WTC11 (cell line): ENCODE results near the gene SLC38A10. TPM values are rescaled to one million over a fixed set of nuclear protein-coding genes. Genes with fewer than 3 reads are reported as not detected.

Experiments used
- ATAC-seq: fragments of 200-7000 bp; cut with Tn5 transposase; 2 replicates; pipeline ENCODE4 v1.10.0; 2021; ENCODE audit warnings: mild to moderate bottlenecking, moderate library complexity
- CTCF ChIA-PET: fragments of 300-600 bp; sonication (Branson Sonifier 250); formaldehyde crosslinking; loops from one replicate; lab custom pipeline; 2021; ENCODE audit warnings: antibody characterized with exemption; lab: Charles Lee
- POLR2A ChIA-PET: fragments of 350-600 bp; sonication (Branson Sonifier 250); formaldehyde crosslinking; loops from one replicate; lab custom pipeline; 2021; ENCODE audit warnings: antibody characterized with exemption; lab: Charles Lee
- DNase-seq: peaks from one replicate; pipeline ENCODE4 v3.0.0; 2021; ENCODE audit warnings: low spot score
- H3K27ac Mint-ChIP-seq: 2 replicates; pipeline ENCODE4 v1.8.0; 2021; ENCODE audit warnings: mixed read lengths
- H3K27me3 Mint-ChIP-seq: 2 replicates; pipeline ENCODE4 v1.8.0; 2021; ENCODE audit warnings: low read depth, mild to moderate bottlenecking, moderate library complexity, mixed read lengths
- H3K36me3 Mint-ChIP-seq: 2 replicates; pipeline ENCODE4 v1.8.0; 2021; ENCODE audit warnings: mixed read lengths
- H3K4me1 Mint-ChIP-seq: 2 replicates; pipeline ENCODE4 v1.8.0; 2022; ENCODE audit warnings: mixed read lengths
- H3K4me3 Mint-ChIP-seq: 2 replicates; pipeline ENCODE4 v1.8.0; 2021; ENCODE audit warnings: mild to moderate bottlenecking, moderate library complexity, mixed read lengths
- H3K9me3 Mint-ChIP-seq: 2 replicates; pipeline ENCODE4 v1.8.0; 2021; ENCODE audit warnings: mixed read lengths
- GRHL2 ChIP-seq: fragments of 250-450 bp; sonication (Bioruptor Pico); IDR thresholded peaks from 2 replicates; pipeline ENCODE4 v1.8.0; 2022; ENCODE audit warnings: mild to moderate bottlenecking, moderate library complexity; ENCODE audit not compliant: insufficient replicate concordance, severe bottlenecking
- GTF2I ChIP-seq: fragments of 250-450 bp; sonication (Bioruptor Pico); conservative IDR thresholded peaks from 2 replicates; pipeline ENCODE4 v1.4.0; 2021; ENCODE audit warnings: mild to moderate bottlenecking
- IRF2 ChIP-seq: sonication (generic); formaldehyde crosslinking; IDR thresholded peaks from 2 replicates; pipeline ENCODE4 v1.8.0; 2022; ENCODE audit warnings: low read depth, missing genetic modification reagents, borderline replicate concordance
- JAZF1 ChIP-seq: fragments of 250-450 bp; sonication (Bioruptor Pico); IDR thresholded peaks from 2 replicates; pipeline ENCODE4 v1.9.0; 2021; ENCODE audit warnings: moderate library complexity, mild to moderate bottlenecking, inconsistent platforms
- JUN ChIP-seq: sonication (generic); formaldehyde crosslinking; IDR thresholded peaks from 2 replicates; pipeline ENCODE4 v1.8.0; 2023; ENCODE audit warnings: mild to moderate bottlenecking, missing genetic modification reagents
- OVOL2 ChIP-seq: fragments of 250-450 bp; sonication (Bioruptor Pico); IDR thresholded peaks from 2 replicates; pipeline ENCODE4 v1.9.0; 2021; ENCODE audit warnings: mild to moderate bottlenecking, borderline replicate concordance
- ZNF219 ChIP-seq: sonication (generic); formaldehyde crosslinking; IDR thresholded peaks from 2 replicates; pipeline ENCODE4 v1.8.0; 2023; ENCODE audit warnings: missing genetic modification reagents, mild to moderate bottlenecking, borderline replicate concordance
- ZNF317 ChIP-seq: sonication (generic); formaldehyde crosslinking; IDR thresholded peaks from 2 replicates; pipeline ENCODE4 v1.8.1; 2023; ENCODE audit warnings: low read depth, mild to moderate bottlenecking, moderate library complexity, missing genetic modification reagents, borderline replicate concordance
- ZNF423 ChIP-seq: fragments of 250-450 bp; sonication (Bioruptor Pico); IDR thresholded peaks from 2 replicates; pipeline ENCODE4 v2.1.2; 2022; ENCODE audit warnings: mild to moderate bottlenecking, moderate library complexity
- total RNA-seq: library from RNA; stranded (reverse); gene quantifications from 3 replicates; pipeline ENCODE4 v1.2.3, GENCODE V29; 2021
- TF ChIP-seq, protein P1 (sequence below): fragments of 250-450 bp; sonication (Bioruptor Pico); IDR thresholded peaks from 2 replicates; pipeline ENCODE4 v1.9.0; 2021; ENCODE audit warnings: mild to moderate bottlenecking
- TF ChIP-seq, protein P2 (sequence below): sonication (generic); formaldehyde crosslinking; IDR thresholded peaks from 2 replicates; pipeline ENCODE4 v1.8.1; 2022; ENCODE audit warnings: missing genetic modification reagents, borderline replicate concordance
- TF ChIP-seq, protein P3 (sequence below): fragments of 250-450 bp; sonication (Bioruptor Pico); conservative IDR thresholded peaks from 2 replicates; pipeline ENCODE4 v1.9.0; 2021; ENCODE audit warnings: mild to moderate bottlenecking
- TF ChIP-seq, protein P4 (sequence below): sonication (generic); formaldehyde crosslinking; conservative IDR thresholded peaks from 2 replicates; pipeline ENCODE4 v1.8.1; 2022; ENCODE audit warnings: mild to moderate bottlenecking, missing genetic modification reagents
- TF ChIP-seq, protein P5 (sequence below): sonication (generic); formaldehyde crosslinking; IDR thresholded peaks from 2 replicates; pipeline ENCODE4 v1.8.0; 2023; ENCODE audit warnings: mild to moderate bottlenecking, missing genetic modification reagents
- TF ChIP-seq, protein P6 (sequence below): fragments of 250-450 bp; sonication (Bioruptor Pico); IDR thresholded peaks from 2 replicates; pipeline ENCODE4 v2.1.2; 2022; ENCODE audit warnings: mild to moderate bottlenecking, moderate library complexity
- TF ChIP-seq, protein P7 (sequence below): fragments of 250-450 bp; sonication (Bioruptor Pico); IDR thresholded peaks from 2 replicates; pipeline ENCODE4 v1.9.0; 2021; ENCODE audit warnings: moderate library complexity, mild to moderate bottlenecking, inconsistent platforms, borderline replicate concordance

The SLC38A10 gene
- total RNA-seq, 1 experiment from 2014 or later: 47.0 TPM

DNA sequence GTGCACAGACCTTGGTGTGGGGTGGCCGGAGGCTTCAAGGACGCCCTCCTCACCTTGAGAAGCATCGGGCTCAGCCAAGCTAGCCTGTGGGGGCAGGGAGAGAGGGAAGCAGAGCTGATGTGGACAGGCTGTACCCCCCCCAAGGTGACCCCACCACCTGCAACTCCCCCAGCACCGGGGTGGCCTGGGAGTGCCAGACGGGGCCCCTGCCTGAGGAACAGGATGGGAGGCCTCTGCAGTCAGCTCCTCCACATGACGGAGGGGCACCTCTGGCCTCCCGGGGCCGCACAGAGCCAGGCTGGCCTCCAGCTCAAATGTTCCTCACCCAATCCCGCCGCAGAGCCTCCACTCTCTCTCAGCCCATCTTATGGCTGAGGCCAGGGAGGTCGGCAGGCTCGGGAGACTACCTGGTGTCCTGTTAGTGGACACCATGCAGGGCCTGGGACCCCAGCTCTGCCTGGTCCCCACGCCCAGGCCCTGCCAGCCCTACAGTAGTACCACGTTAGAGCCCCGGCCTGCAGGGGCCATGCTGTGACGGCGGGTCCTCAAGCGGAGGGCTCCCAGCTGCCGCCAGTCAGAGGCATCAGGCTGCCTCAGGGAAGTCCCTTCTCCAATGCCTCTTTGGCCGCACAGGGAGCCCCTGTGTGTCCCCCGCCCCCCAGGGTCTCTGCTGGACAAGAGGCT, 19.4 kb upstream of the SLC38A10 start:
- TF ChIP-seq, protein P1, sequence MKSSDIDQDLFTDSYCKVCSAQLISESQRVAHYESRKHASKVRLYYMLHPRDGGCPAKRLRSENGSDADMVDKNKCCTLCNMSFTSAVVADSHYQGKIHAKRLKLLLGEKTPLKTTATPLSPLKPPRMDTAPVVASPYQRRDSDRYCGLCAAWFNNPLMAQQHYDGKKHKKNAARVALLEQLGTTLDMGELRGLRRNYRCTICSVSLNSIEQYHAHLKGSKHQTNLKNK (CRISPR knock-in tag): no peak
- TF ChIP-seq, protein P2, sequence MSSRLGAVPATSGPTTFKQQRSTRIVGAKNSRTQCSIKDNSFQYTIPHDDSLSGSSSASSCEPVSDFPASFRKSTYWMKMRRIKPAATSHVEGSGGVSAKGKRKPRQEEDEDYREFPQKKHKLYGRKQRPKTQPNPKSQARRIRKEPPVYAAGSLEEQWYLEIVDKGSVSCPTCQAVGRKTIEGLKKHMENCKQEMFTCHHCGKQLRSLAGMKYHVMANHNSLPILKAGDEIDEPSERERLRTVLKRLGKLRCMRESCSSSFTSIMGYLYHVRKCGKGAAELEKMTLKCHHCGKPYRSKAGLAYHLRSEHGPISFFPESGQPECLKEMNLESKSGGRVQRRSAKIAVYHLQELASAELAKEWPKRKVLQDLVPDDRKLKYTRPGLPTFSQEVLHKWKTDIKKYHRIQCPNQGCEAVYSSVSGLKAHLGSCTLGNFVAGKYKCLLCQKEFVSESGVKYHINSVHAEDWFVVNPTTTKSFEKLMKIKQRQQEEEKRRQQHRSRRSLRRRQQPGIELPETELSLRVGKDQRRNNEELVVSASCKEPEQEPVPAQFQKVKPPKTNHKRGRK: no peak
- TF ChIP-seq, protein P3, sequence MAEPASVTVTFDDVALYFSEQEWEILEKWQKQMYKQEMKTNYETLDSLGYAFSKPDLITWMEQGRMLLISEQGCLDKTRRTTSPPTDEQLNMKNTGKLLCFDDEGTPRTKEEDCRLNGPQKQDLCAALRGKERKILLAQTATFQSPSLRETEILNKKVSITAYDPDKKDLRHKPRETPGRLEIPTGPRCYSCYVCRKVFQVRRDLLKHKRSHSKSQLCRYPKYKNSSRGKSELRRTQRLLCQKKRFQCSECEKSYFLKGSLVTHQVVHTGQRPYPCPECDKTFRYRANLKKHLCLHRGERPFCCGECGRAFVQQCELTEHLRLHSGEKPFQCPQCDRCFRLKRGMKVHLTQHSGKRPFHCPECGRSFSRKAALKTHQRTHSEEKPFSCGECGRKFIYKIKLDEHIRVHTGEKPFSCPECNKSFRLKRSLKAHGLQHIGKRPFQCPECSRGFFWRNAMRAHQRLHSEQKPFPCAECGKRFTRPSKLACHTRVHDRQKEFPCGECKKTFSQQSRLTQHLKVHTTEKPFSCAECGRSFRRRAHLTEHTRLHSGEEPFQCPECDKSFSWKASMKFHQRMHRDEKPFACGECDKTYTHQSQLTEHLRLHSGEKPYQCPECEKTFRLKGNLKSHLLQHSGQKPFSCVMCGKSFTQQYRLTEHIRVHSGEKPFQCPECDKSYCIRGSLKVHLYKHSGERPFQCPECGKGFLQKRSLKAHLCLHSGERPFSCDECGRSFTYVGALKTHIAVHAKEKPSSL (CRISPR knock-in tag): no peak
- TF ChIP-seq, protein P4, sequence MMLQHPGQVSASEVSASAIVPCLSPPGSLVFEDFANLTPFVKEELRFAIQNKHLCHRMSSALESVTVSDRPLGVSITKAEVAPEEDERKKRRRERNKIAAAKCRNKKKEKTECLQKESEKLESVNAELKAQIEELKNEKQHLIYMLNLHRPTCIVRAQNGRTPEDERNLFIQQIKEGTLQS (CRISPR knock-in tag): no peak
- TF ChIP-seq JUN (CRISPR knock-in tag) (no peak), IRF2 (CRISPR knock-in tag) (no peak), ZNF423 (CRISPR knock-in tag) (no peak), OVOL2 (no peak), GTF2I (CRISPR knock-in tag) (no peak), ZNF219 (CRISPR knock-in tag) (no peak), JAZF1 (no peak), GRHL2 (no peak), ZNF317 (CRISPR knock-in tag) (no peak)
- TF ChIP-seq, protein P5, sequence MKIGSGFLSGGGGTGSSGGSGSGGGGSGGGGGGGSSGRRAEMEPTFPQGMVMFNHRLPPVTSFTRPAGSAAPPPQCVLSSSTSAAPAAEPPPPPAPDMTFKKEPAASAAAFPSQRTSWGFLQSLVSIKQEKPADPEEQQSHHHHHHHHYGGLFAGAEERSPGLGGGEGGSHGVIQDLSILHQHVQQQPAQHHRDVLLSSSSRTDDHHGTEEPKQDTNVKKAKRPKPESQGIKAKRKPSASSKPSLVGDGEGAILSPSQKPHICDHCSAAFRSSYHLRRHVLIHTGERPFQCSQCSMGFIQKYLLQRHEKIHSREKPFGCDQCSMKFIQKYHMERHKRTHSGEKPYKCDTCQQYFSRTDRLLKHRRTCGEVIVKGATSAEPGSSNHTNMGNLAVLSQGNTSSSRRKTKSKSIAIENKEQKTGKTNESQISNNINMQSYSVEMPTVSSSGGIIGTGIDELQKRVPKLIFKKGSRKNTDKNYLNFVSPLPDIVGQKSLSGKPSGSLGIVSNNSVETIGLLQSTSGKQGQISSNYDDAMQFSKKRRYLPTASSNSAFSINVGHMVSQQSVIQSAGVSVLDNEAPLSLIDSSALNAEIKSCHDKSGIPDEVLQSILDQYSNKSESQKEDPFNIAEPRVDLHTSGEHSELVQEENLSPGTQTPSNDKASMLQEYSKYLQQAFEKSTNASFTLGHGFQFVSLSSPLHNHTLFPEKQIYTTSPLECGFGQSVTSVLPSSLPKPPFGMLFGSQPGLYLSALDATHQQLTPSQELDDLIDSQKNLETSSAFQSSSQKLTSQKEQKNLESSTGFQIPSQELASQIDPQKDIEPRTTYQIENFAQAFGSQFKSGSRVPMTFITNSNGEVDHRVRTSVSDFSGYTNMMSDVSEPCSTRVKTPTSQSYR (CRISPR knock-in tag): no peak
- TF ChIP-seq, protein P6, sequence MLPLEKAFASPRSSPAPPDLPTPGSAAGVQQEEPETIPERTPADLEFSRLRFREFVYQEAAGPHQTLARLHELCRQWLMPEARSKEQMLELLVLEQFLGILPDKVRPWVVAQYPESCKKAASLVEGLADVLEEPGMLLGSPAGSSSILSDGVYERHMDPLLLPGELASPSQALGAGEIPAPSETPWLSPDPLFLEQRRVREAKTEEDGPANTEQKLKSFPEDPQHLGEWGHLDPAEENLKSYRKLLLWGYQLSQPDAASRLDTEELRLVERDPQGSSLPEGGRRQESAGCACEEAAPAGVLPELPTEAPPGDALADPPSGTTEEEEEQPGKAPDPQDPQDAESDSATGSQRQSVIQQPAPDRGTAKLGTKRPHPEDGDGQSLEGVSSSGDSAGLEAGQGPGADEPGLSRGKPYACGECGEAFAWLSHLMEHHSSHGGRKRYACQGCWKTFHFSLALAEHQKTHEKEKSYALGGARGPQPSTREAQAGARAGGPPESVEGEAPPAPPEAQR (CRISPR knock-in tag): no peak
- TF ChIP-seq, protein P7, sequence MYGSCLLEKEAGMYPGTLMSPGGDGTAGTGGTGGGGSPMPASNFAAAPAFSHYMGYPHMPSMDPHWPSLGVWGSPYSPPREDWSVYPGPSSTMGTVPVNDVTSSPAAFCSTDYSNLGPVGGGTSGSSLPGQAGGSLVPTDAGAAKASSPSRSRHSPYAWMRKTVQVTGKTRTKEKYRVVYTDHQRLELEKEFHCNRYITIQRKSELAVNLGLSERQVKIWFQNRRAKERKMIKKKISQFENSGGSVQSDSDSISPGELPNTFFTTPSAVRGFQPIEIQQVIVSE (CRISPR knock-in tag): no peak
- H3K27ac Mint-ChIP-seq: no peak overlapping the region
- H3K36me3 Mint-ChIP-seq: no peaks in the 10 kb centered on the region
- H3K27me3 Mint-ChIP-seq: no peaks in the 10 kb centered on the region
- ChIA-PET POLR2A (interaction anchor here (0.6 kb wide), 1 partner anchor 651 kb away, joined by 3 read pairs; no protein-coding TSS in a partner anchor), CTCF (interaction anchor here (1.6 to 3.0 kb wide), 4 partner anchors 8 to 126 kb away, joined by 3 to 8 read pairs (median 6); no protein-coding TSS in a partner anchor)
- no peak for DNase-seq
- H3K4me1 Mint-ChIP-seq: peaks cover 18% of the 10 kb centered on the region
- no peak overlapping the region for H3K4me3 Mint-ChIP-seq
- no peak for ATAC-seq
- no peaks in the 10 kb centered on the region for H3K9me3 Mint-ChIP-seq
